ENCODE results near the gene FER1L5.
"Not testable (repeated sequence)": the region's sequence is repeated elsewhere in the genome, so short reads cannot be mapped to it uniquely, and the experiment has no call there.

The FER1L5 gene

GRCh38 chr2:96649342-96649741 is 6.8 kb downstream of the FER1L5 start:
- no peak for TF ChIP-seq SPI1 (IDR thresholded peaks at IDR 0.05; ENCODE audit: borderline replicate concordance, low read depth)
- no peak for TF ChIP-seq POLR2AphosphoS5 (IDR thresholded peaks at IDR 0.05; ENCODE audit: low read depth)
- H3K27ac ChIP-seq (replicated peaks), result no peak overlapping the region
- DNase-seq (ENCODE audit: low read depth in 1 of 2, low spot score in 1 of 2), result no peak
- no peaks in the 10 kb centered on the region for H3K27me3 ChIP-seq (ENCODE audit: insufficient read depth, poor library complexity, severe bottlenecking)
- H3K4me3 ChIP-seq (replicated peaks; ENCODE audit: insufficient read depth, low read length), result no peak overlapping the region

- no peak overlapping the region for H3K4me3 ChIP-seq (replicated peaks; ENCODE audit: insufficient read depth, low read length)
- H3K27me3 ChIP-seq (ENCODE audit: insufficient read depth, poor library complexity, severe bottlenecking), result no peaks in the 10 kb centered on the region
- no peak overlapping the region for H3K27ac ChIP-seq (replicated peaks)
- DNase-seq (ENCODE audit: low read depth in 1 of 2, low spot score in 1 of 2), result no peak
- no peak for TF ChIP-seq GABPA (IDR thresholded peaks at IDR 0.05; ENCODE audit: low read depth)
- no peak for TF ChIP-seq POLR2AphosphoS5 (IDR thresholded peaks at IDR 0.05; ENCODE audit: low read depth)
- no peak for TF ChIP-seq SPI1 (IDR thresholded peaks at IDR 0.05; ENCODE audit: borderline replicate concordance, low read depth)
- no peak for TF ChIP-seq REST (IDR thresholded peaks at IDR 0.05; ENCODE audit: insufficient replicate concordance, low read depth)
- TF ChIP-seq CTCF (IDR thresholded peaks at IDR 0.05; ENCODE audit: insufficient read depth, low read length), result no peak
Measured at GRCh38 chr2:96651793-96652192, 9.2 kb downstream of the FER1L5 start.

- not testable (repeated sequence) for H3K4me3 ChIP-seq (replicated peaks; ENCODE audit: insufficient read depth, low read length); H3K27ac ChIP-seq (replicated peaks); DNase-seq (ENCODE audit: low read depth in 1 of 2, low spot score in 1 of 2); H3K27me3 ChIP-seq (ENCODE audit: insufficient read depth, poor library complexity, severe bottlenecking)
Measured at GRCh38 chr2:96654791-96655190, 12.2 kb downstream of the FER1L5 start.

GRCh38 chr2:96655526-96655925 is 13.0 kb downstream of the FER1L5 start:
- DNase-seq (ENCODE audit: low read depth in 1 of 2, low spot score in 1 of 2), result peak in 1 of 2 experiments; percentile 38
- Histone ChIP-seq H3K4me3 (replicated peaks; ENCODE audit: insufficient read depth, low read length) (no peak overlapping the region), H3K27me3 (ENCODE audit: insufficient read depth, poor library complexity, severe bottlenecking) (no peaks in the 10 kb centered on the region), H3K27ac (replicated peaks) (no peak overlapping the region)
- TF ChIP-seq CTCF (IDR thresholded peaks at IDR 0.05; ENCODE audit: insufficient read depth, low read length), result no peak
- no peak for TF ChIP-seq POLR2AphosphoS5 (IDR thresholded peaks at IDR 0.05; ENCODE audit: low read depth)
- no peak for TF ChIP-seq GABPA (IDR thresholded peaks at IDR 0.05; ENCODE audit: low read depth)
- no peak for TF ChIP-seq SPI1 (IDR thresholded peaks at IDR 0.05; ENCODE audit: borderline replicate concordance, low read depth)
- no peak for TF ChIP-seq REST (IDR thresholded peaks at IDR 0.05; ENCODE audit: insufficient replicate concordance, low read depth)

GRCh38 chr2:96656540-96656939 is 14.0 kb downstream of the FER1L5 start:
- peak; percentile 97 for TF ChIP-seq SPI1 (IDR thresholded peaks at IDR 0.05; ENCODE audit: borderline replicate concordance, low read depth)
- TF ChIP-seq REST (IDR thresholded peaks at IDR 0.05; ENCODE audit: insufficient replicate concordance, low read depth), result no peak
- no peak for DNase-seq (ENCODE audit: low read depth in 1 of 2, low spot score in 1 of 2)
- H3K27ac ChIP-seq (replicated peaks), result no peak overlapping the region
- no peaks in the 10 kb centered on the region for H3K27me3 ChIP-seq (ENCODE audit: insufficient read depth, poor library complexity, severe bottlenecking)
- H3K4me3 ChIP-seq (replicated peaks; ENCODE audit: insufficient read depth, low read length), result no peak overlapping the region

Data from HL-60 (cell line).